ENCODE data around the gene MEF2D. TPM values are rescaled to one million over a fixed set of nuclear protein-coding genes. Genes with fewer than 3 reads are reported as not detected.
A peak's percentile ranks its signal among the peaks of the same experiment; 100 is the strongest.

The MEF2D gene
- total and polyA plus RNA-seq, 2 donors (not counting 1 experiment from before 2014, with no cell fraction given), result 65.6 to 128 TPM

DNA sequence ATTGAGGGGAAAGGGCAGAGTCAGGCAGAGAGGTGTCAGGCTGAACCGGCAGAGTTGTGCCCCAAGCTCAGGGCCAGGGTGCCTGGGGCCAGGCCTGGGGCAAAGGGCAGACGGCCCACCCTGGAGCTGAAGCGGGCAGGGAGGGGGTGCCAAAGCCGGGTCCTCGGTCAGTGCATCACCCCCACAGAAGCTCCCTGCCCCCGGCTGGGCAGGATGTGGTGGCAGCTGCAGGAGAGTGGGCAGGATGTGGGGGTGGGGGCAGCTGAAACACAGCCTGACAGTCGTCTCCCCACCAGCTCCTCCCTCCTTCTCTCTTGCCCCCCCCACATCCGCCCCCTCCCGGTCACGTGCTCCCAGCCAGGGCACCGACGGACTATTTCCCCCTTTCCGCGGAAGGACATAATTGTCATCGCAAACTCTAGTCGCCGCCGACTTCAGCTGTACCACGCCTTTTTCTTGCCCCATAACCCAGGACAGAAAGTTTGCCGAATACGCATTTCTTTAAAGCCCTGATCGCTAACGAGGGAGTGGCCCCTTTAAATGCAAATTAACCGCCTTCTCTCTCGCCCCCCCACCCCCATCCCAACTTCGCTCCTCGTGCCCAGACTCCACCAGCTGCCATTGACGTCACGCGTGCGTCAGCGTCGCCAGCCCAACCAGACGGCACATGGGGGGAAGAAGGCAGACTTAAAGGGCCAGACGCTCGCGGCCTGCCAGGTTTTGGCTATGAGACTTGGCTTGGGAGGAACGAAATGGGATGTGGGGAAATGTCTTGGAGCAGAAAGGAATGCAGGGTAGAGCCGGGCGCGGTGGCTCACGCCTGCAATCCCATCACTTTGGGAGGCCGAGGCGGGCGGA lies 4.5 kb upstream of the MEF2D start:
- intact Hi-C loops (cut with micrococcal nuclease), result loop anchor here (1.0 to 10.0 kb wide), 6 partner anchors 13 to 1180 kb away; partner anchors contain the start of genes ISG20L2, METTL25B and RUSC1
- Mint-ChIP-seq H3K27me3 (no peaks in the 10 kb centered on the region), H3K4me1 (peaks cover 70% of the 10 kb centered on the region), H3K27ac (peak overlapping the region; percentile 99), H3K4me3 (peak overlapping the region; percentile 90), H3K9me3 (ENCODE audit: insufficient read depth) (no peaks in the 10 kb centered on the region)
- Histone ChIP-seq H3K9me3 (ENCODE audit: control extremely low read depth in 1 of 3, control insufficient read depth in 2 of 3, insufficient read depth in 1 of 3, low read length in 2 of 3) (peaks cover 0 to 3% (median 0%) of the 10 kb centered on the region in 3 donors), H3K9ac (ENCODE audit: low read length) (peak overlapping the region; percentile 57), H4K20me1 (ENCODE audit: control insufficient read depth, insufficient read depth, low read length, poor library complexity, severe bottlenecking) (peaks cover 3% of the 10 kb centered on the region), H3K36me3 (replicated peaks in 1 of 2; ENCODE audit: control extremely low read depth in 1 of 2, control insufficient read depth in 1 of 2, extremely low read depth in 1 of 2, insufficient read depth in 2 of 2, low read length in 1 of 2) (no peaks in the 10 kb centered on the region), H3K4me1 (ENCODE audit: control insufficient read depth in 2 of 2, insufficient read depth in 2 of 2, low read length in 2 of 2) (peaks cover 45 to 60% of the 10 kb centered on the region in 2 donors), H3K27me3 (replicated peaks in 1 of 4; ENCODE audit: control extremely low read depth in 1 of 4, control insufficient read depth in 3 of 4, insufficient read depth in 4 of 4, low read length in 3 of 4) (no peaks in the 10 kb centered on the region), H3K4me2 (replicated peaks; ENCODE audit: low read depth, low read length, poor library complexity, severe bottlenecking) (peak overlapping the region; percentile 75), H2AFZ (ENCODE audit: insufficient read depth, low read depth, low read length, poor library complexity, severe bottlenecking) (peak overlapping the region; percentile 52), H3K79me2 (ENCODE audit: control insufficient read depth, insufficient read depth, low read length) (peaks cover 26% of the 10 kb centered on the region), H3K27ac (ENCODE audit: low read length in 2 of 2) (peak overlapping the region; percentile 94 to 96), H3K4me3 (ENCODE audit: control extremely low read depth in 1 of 5, extremely low read depth in 1 of 5, insufficient read depth in 1 of 5, low read depth in 2 of 5, low read length in 4 of 5) (peak overlapping the region in 4 of 5 experiments; percentile 31 to 53 (median 44))
- ATAC-seq (ENCODE audit: low read depth), result peak; percentile 53
- POLR2A ChIA-PET, result interaction anchor here (0.6 to 8.3 kb wide), 21 partner anchors 10 to 817 kb away, joined by 3 to 193 read pairs (median 5); partner anchors contain the start of genes GPATCH4, METTL25B, MRPL24 and NAXE
- peak; percentile 100 for DNase-seq
- CTCF ChIA-PET, result interaction anchor here (0.8 to 11.7 kb wide), 11 partner anchors 19 to 120 kb away, joined by 3 to 383 read pairs (median 6); partner anchors contain the start of gene NAXE
- WGBS (ENCODE audit: insufficient coverage), result 7% methylated on average over 42 of the region's 45 CpGs
- no peak for TF ChIP-seq EZH2 (IDR thresholded peaks at IDR 0.05; ENCODE audit: borderline replicate concordance, insufficient read depth, low read depth, low read length, poor library complexity, severe bottlenecking)
- TF ChIP-seq, protein P1, sequence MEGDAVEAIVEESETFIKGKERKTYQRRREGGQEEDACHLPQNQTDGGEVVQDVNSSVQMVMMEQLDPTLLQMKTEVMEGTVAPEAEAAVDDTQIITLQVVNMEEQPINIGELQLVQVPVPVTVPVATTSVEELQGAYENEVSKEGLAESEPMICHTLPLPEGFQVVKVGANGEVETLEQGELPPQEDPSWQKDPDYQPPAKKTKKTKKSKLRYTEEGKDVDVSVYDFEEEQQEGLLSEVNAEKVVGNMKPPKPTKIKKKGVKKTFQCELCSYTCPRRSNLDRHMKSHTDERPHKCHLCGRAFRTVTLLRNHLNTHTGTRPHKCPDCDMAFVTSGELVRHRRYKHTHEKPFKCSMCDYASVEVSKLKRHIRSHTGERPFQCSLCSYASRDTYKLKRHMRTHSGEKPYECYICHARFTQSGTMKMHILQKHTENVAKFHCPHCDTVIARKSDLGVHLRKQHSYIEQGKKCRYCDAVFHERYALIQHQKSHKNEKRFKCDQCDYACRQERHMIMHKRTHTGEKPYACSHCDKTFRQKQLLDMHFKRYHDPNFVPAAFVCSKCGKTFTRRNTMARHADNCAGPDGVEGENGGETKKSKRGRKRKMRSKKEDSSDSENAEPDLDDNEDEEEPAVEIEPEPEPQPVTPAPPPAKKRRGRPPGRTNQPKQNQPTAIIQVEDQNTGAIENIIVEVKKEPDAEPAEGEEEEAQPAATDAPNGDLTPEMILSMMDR (IDR thresholded peaks at IDR 0.05), result no peak
